Activated naive CD4-positive, alpha-beta T cell treated with anti-CD3 and anti-CD28 coated beads for 36 hours (primary cell): ENCODE results near the gene DIP2A. TPM values are rescaled to one million over a fixed set of nuclear protein-coding genes. Genes with fewer than 3 reads are reported as not detected.
A peak's percentile ranks its signal among the peaks of the same experiment; 100 is the strongest.

Experiments used
- CTCF ChIA-PET: fragments of 350-600 bp; sonication (Branson Sonifier 250); formaldehyde crosslinking; loops from one replicate; lab custom pipeline; 2021; ENCODE audit warnings: antibody characterized with exemption; lab: Charles Lee
- DNase-seq: peaks from one replicate; pipeline ENCODE4 v3.0.0-alpha.2; 2020
- H3K27ac Mint-ChIP-seq: one replicate; pipeline ENCODE4 v1.8.0; 2021; ENCODE audit warnings: mild to moderate bottlenecking, mixed read lengths
- H3K27me3 Mint-ChIP-seq: one replicate; pipeline ENCODE4 v1.8.0; 2021; ENCODE audit warnings: low read depth, mixed read lengths
- H3K36me3 Mint-ChIP-seq: one replicate; pipeline ENCODE4 v1.8.0; 2021; ENCODE audit warnings: low read depth, mixed read lengths
- H3K4me1 Mint-ChIP-seq: one replicate; pipeline ENCODE4 v1.8.0; 2021; ENCODE audit warnings: low read depth, mixed read lengths
- H3K4me3 Mint-ChIP-seq: one replicate; pipeline ENCODE4 v1.8.0; 2021; ENCODE audit warnings: mild to moderate bottlenecking, moderate library complexity, mixed read lengths
- H3K9me3 Mint-ChIP-seq: one replicate; pipeline ENCODE4 v1.8.0; 2021; ENCODE audit warnings: mixed read lengths
- intact Hi-C: fragments of 100-400 bp; cut with micrococcal nuclease; formaldehyde crosslinking; loops from one replicate; pipeline ENCODE4 v1.15.1; 2023
- total RNA-seq, 2 experiments: library from RNA; stranded (reverse); gene quantifications; one replicate each; pipeline ENCODE4 v1.2.3, GENCODE V29; 2021

The DIP2A gene
- total RNA-seq, 2 experiments from 2014 or later, result 31.4 to 32.7 TPM

DNA sequence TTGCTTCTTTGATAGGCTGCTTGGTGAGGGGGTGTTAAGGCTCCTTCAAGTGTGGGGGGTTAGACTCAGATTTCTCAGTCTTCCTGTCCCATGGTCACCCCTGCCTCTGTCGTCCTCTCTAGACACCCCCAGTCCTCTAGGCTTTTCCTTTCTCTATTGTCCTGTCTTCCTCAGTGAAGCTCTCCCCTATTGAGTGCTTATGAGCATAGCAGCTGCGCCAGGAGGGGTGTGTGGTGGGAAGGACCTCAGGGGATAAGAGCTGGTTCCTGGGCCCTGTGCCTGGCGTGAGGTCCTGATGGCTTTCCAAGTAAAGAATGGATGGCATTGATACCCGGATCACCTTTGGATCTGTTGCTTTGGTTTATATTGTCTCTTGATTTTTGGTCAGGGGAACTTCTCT is 69.1 kb downstream of the DIP2A start:
- intact Hi-C loops, result no loop called here
- H3K4me1 Mint-ChIP-seq, result peaks cover 31% of the 10 kb centered on the region
- CTCF ChIA-PET, result interaction anchor here (0.6 kb wide), 1 partner anchor 43 kb away, joined by 3 read pairs; no protein-coding TSS in a partner anchor
- no peaks in the 10 kb centered on the region for H3K27me3 Mint-ChIP-seq
- no peak overlapping the region for H3K4me3 Mint-ChIP-seq
- no peak overlapping the region for H3K27ac Mint-ChIP-seq
- no peak for DNase-seq
- no peaks in the 10 kb centered on the region for H3K9me3 Mint-ChIP-seq
- H3K36me3 Mint-ChIP-seq, result peaks cover 12% of the 10 kb centered on the region

- CTCF ChIA-PET, result interaction anchor here (0.6 to 2.1 kb wide), 9 partner anchors 9 to 254 kb away, joined by 3 to 6 read pairs (median 4); no protein-coding TSS in a partner anchor
- DNase-seq, result peak; percentile 32
Observed at GRCh38 chr21:46532080-46532479, 73.4 kb downstream of the DIP2A start.

GRCh38 chr21:46537026-46537425 is 78.3 kb downstream of the DIP2A start:
- no peaks in the 10 kb centered on the region for H3K9me3 Mint-ChIP-seq
- CTCF ChIA-PET, result interaction anchor here (0.6 to 1.0 kb wide), 2 partner anchors 8 to 97 kb away, joined by 3 read pairs; no protein-coding TSS in a partner anchor
- H3K36me3 Mint-ChIP-seq, result peaks cover 5% of the 10 kb centered on the region
- no peak for DNase-seq
- H3K27ac Mint-ChIP-seq, result no peak overlapping the region
- no peak overlapping the region for H3K4me3 Mint-ChIP-seq
- peaks cover 5% of the 10 kb centered on the region for H3K4me1 Mint-ChIP-seq
- intact Hi-C loops, result no loop called here
- H3K27me3 Mint-ChIP-seq, result no peaks in the 10 kb centered on the region

More at GRCh38 chr21:46532080-46532479, 73.4 kb downstream of the DIP2A start:
- H3K9me3 Mint-ChIP-seq, result no peaks in the 10 kb centered on the region
- peaks cover 9% of the 10 kb centered on the region for H3K36me3 Mint-ChIP-seq
- no peak overlapping the region for H3K4me3 Mint-ChIP-seq
- H3K27me3 Mint-ChIP-seq, result no peaks in the 10 kb centered on the region
- intact Hi-C loops, result no loop called here
- no peak overlapping the region for H3K27ac Mint-ChIP-seq
- peaks cover 24% of the 10 kb centered on the region for H3K4me1 Mint-ChIP-seq

DNA sequence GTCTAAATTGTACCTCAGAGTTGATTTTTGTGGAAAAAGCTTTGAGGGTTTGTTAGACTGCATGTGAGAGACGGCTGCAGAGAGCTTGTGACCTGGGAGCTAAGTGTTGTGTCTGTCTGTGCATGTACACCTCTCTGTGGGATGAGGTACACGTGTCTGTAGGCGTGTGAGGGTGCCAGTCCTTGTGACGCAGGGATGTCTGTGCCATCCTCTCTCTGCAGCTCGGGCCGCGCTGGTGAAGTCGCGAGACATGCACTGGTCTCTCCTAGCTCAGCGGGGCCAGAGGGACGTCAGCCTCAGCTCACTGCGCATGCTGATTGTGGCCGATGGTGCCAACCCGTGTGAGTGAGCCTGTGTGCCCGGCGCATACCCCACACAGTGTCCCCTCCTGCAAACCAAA is 79.6 kb downstream of the DIP2A start:
- Mint-ChIP-seq H3K9me3 (no peaks in the 10 kb centered on the region), H3K27me3 (no peaks in the 10 kb centered on the region), H3K27ac (no peak overlapping the region), H3K4me3 (no peak overlapping the region), H3K36me3 (peaks cover 8% of the 10 kb centered on the region), H3K4me1 (peaks cover 6% of the 10 kb centered on the region)
- CTCF ChIA-PET, result interaction anchor here (1.0 to 1.7 kb wide), 3 partner anchors 9 to 107 kb away, joined by 3 to 5 read pairs (median 3); no protein-coding TSS in a partner anchor
- intact Hi-C loops, result no loop called here
- no peak for DNase-seq

- CTCF ChIA-PET, result interaction anchor here (1.7 kb wide), 1 partner anchor 20 kb away, joined by 5 read pairs; no protein-coding TSS in a partner anchor
- no peaks in the 10 kb centered on the region for H3K9me3 Mint-ChIP-seq
- peaks cover 16% of the 10 kb centered on the region for H3K36me3 Mint-ChIP-seq
- no peak overlapping the region for H3K27ac Mint-ChIP-seq
- peaks cover 14% of the 10 kb centered on the region for H3K4me1 Mint-ChIP-seq
- no peaks in the 10 kb centered on the region for H3K27me3 Mint-ChIP-seq
- intact Hi-C loops, result no loop called here
- no peak overlapping the region for H3K4me3 Mint-ChIP-seq
- no peak for DNase-seq
Observed at GRCh38 chr21:46538851-46539666, 80.4 kb downstream of the DIP2A start.

GRCh38 chr21:46540087-46540710 is 81.5 kb downstream of the DIP2A start:
- CTCF ChIA-PET, result no interaction called here
- no peak for DNase-seq
- Mint-ChIP-seq H3K4me3 (no peak overlapping the region), H3K4me1 (peaks cover 24% of the 10 kb centered on the region), H3K27ac (no peak overlapping the region), H3K36me3 (peaks cover 20% of the 10 kb centered on the region), H3K9me3 (no peaks in the 10 kb centered on the region), H3K27me3 (no peaks in the 10 kb centered on the region)
- intact Hi-C loops, result no loop called here

- peaks cover 25% of the 10 kb centered on the region for H3K36me3 Mint-ChIP-seq
- intact Hi-C loops, result no loop called here
- no peak overlapping the region for H3K27ac Mint-ChIP-seq
- H3K27me3 Mint-ChIP-seq, result no peaks in the 10 kb centered on the region
- peaks cover 24% of the 10 kb centered on the region for H3K4me1 Mint-ChIP-seq
- H3K4me3 Mint-ChIP-seq, result no peak overlapping the region
- H3K9me3 Mint-ChIP-seq, result no peaks in the 10 kb centered on the region
- CTCF ChIA-PET, result interaction anchor here (0.6 to 1.2 kb wide), 2 partner anchors 9 to 75 kb away, joined by 3 read pairs; no protein-coding TSS in a partner anchor
- no peak for DNase-seq
Observed at GRCh38 chr21:46542588-46543124, 84.0 kb downstream of the DIP2A start.

DNA sequence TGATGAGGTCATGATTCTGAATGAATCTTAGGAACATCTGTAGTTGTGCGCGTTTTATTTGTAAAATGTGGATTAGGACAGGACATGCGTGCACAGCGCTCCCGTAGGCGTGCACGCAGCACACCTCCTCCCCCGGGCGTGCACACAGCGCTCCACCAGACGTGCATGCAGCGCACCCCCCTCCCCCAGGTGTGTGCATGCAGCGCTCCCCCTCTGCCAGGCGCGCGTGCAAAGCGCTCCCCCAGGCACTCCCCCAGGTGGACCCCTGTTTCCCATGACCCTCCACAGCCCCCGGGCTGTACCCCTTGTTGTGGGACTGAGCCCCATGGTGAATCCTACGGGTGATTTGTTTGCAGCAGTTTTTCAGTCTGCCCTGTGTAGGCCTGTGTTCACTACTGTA is 84.6 kb downstream of the DIP2A start:
- Mint-ChIP-seq H3K9me3 (no peaks in the 10 kb centered on the region), H3K4me1 (peaks cover 24% of the 10 kb centered on the region), H3K27ac (no peak overlapping the region), H3K36me3 (peaks cover 27% of the 10 kb centered on the region), H3K27me3 (no peaks in the 10 kb centered on the region), H3K4me3 (no peak overlapping the region)
- DNase-seq, result no peak
- CTCF ChIA-PET, result interaction anchor here (0.6 kb wide), 1 partner anchor 75 kb away, joined by 3 read pairs; no protein-coding TSS in a partner anchor
- intact Hi-C loops, result no loop called here

DNA sequence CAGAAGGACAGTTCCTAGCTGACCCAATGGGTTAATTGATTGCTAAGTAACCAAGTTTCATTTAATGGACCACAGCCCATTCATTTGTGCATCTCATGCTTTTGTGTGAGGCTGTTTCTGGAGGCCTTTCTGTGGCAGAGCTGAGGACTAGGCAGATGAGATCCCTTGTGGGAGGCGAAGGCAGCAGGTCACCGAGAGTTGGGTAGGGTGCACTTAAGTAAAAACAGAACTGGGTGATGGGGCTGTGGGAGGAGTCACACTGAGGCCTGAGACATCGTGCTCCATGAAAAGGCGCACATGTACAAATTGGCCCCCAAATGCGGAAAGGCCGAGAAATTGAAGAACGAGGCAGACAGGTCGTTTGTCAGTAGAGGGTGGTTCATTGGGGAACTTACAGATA is 85.3 kb downstream of the DIP2A start:
- intact Hi-C loops, result no loop called here
- H3K4me1 Mint-ChIP-seq, result peaks cover 24% of the 10 kb centered on the region
- H3K36me3 Mint-ChIP-seq, result peaks cover 30% of the 10 kb centered on the region

DNA sequence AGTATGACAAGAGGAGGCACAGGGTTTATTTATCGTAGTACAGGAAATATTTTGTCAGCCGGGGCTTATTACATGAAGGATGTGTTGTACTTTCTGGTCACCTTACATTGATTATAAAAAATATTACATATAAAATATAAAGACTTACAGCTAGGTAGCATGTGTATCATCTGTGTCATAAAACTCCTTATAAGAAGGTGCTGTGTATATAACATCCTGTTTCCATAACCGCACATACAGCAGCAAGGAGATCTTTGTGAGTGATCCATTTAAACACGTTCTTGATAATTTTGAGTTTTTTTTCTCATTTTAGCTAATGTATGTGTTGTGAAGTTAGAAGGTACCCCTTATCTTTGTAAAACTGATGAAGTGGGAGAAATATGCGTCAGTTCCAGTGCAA is 86.1 kb downstream of the DIP2A start:
- H3K27me3 Mint-ChIP-seq, result no peaks in the 10 kb centered on the region
- intact Hi-C loops, result no loop called here
- peaks cover 24% of the 10 kb centered on the region for H3K4me1 Mint-ChIP-seq
- H3K9me3 Mint-ChIP-seq, result no peaks in the 10 kb centered on the region
- CTCF ChIA-PET, result no interaction called here
- peaks cover 30% of the 10 kb centered on the region for H3K36me3 Mint-ChIP-seq
- no peak overlapping the region for H3K27ac Mint-ChIP-seq
- DNase-seq, result no peak
- no peak overlapping the region for H3K4me3 Mint-ChIP-seq

More for the DNA sequence above, 85.3 kb downstream of the DIP2A start:
- no peak overlapping the region for H3K27ac Mint-ChIP-seq
- peak; percentile 36 for DNase-seq
- CTCF ChIA-PET, result no interaction called here
- no peak overlapping the region for H3K4me3 Mint-ChIP-seq
- no peaks in the 10 kb centered on the region for H3K9me3 Mint-ChIP-seq
- H3K27me3 Mint-ChIP-seq, result no peaks in the 10 kb centered on the region

GRCh38 chr21:46545363-46545762 is 86.7 kb downstream of the DIP2A start:
- peaks cover 28% of the 10 kb centered on the region for H3K4me1 Mint-ChIP-seq
- intact Hi-C loops, result no loop called here
- no peak overlapping the region for H3K4me3 Mint-ChIP-seq
- CTCF ChIA-PET, result no interaction called here
- no peak for DNase-seq
- H3K9me3 Mint-ChIP-seq, result no peaks in the 10 kb centered on the region
- peaks cover 33% of the 10 kb centered on the region for H3K36me3 Mint-ChIP-seq
- H3K27ac Mint-ChIP-seq, result no peak overlapping the region
- no peaks in the 10 kb centered on the region for H3K27me3 Mint-ChIP-seq

GRCh38 chr21:46545911-46546310 is 87.2 kb downstream of the DIP2A start:
- peaks cover 34% of the 10 kb centered on the region for H3K4me1 Mint-ChIP-seq
- no peaks in the 10 kb centered on the region for H3K27me3 Mint-ChIP-seq
- CTCF ChIA-PET, result no interaction called here
- intact Hi-C loops, result no loop called here
- no peak for DNase-seq
- H3K27ac Mint-ChIP-seq, result no peak overlapping the region
- H3K36me3 Mint-ChIP-seq, result peaks cover 34% of the 10 kb centered on the region
- H3K9me3 Mint-ChIP-seq, result no peaks in the 10 kb centered on the region
- H3K4me3 Mint-ChIP-seq, result no peak overlapping the region
